Lower lobe of right lung (tissue), 2 donors: ENCODE measurements around the gene PLD1. TPM values are rescaled to one million over a fixed set of nuclear protein-coding genes. Genes with fewer than 3 reads are reported as not detected.

Experiments
- ATAC-seq, 2 donors: fragments of 200-7000 bp; cut with Tn5 transposase; one replicate each; pipeline ENCODE4 v1.9.1; 2020 to 2022; ENCODE audit warnings: mild to moderate bottlenecking in 2 of 2, moderate library complexity in 2 of 2
- DNase-seq: peaks from one replicate; pipeline ENCODE4 v3.0.0-alpha.2; 2020
- H3K27ac ChIP-seq: fragments of 200-600 bp; one replicate; pipeline ENCODE4 v1.8.0; 2022
- H3K27me3 ChIP-seq: fragments of 200-600 bp; one replicate; pipeline ENCODE4 v1.8.0; 2022; ENCODE audit warnings: low read depth
- H3K36me3 ChIP-seq: fragments of 200-600 bp; one replicate; pipeline ENCODE4 v1.8.0; 2022; ENCODE audit warnings: mild to moderate bottlenecking
- H3K4me1 ChIP-seq: fragments of 200-600 bp; one replicate; pipeline ENCODE4 v1.8.0; 2022
- H3K4me3 ChIP-seq: fragments of 200-600 bp; one replicate; pipeline ENCODE4 v1.8.0; 2022; ENCODE audit warnings: mild to moderate bottlenecking
- H3K9me3 ChIP-seq: fragments of 200-600 bp; one replicate; pipeline ENCODE4 v1.8.0; 2022
- CTCF ChIP-seq: fragments of 200-600 bp; IDR thresholded peaks from one replicate; pipeline ENCODE4 v1.8.0; 2022; ENCODE audit warnings: antibody characterized with exemption, mild to moderate bottlenecking
- intact Hi-C: fragments of 100-400 bp; cut with DNase I; formaldehyde crosslinking; loops from one replicate; pipeline ENCODE4 v1.11.0; 2022
- total RNA-seq: library from RNA; stranded (reverse); fragmentation: NEBNext Ultra II Directional; extraction: Animal tissue kit (Norgen Biotek cat#: 25700); gene quantifications from one replicate; pipeline ENCODE4 v1.2.1, GENCODE V29; 2021
- donor health status: DM: no; HTN: yes; CAD: no; lungs with severe emphysema.

PLD1 gene
- total RNA-seq, 1 donor from 2014 or later = 27.7 TPM

- intact Hi-C loops = no loop called here
- Histone ChIP-seq H3K4me3 (no peak overlapping the region), H3K27me3 (no peaks in the 10 kb centered on the region), H3K36me3 (no peaks in the 10 kb centered on the region), H3K9me3 (no peaks in the 10 kb centered on the region), H3K27ac (no peak overlapping the region), H3K4me1 (peaks cover 29% of the 10 kb centered on the region)
- no peak for TF ChIP-seq CTCF
- ATAC-seq (no peak), DNase-seq (no peak)
Observed at GRCh38 chr3:171845481-171846284, 35.4 kb upstream of the PLD1 start.

GRCh38 chr3:171844873-171845272 lies 34.6 kb upstream of the PLD1 start:
- intact Hi-C loops = no loop called here

GRCh38 chr3:171842864-171843518 lies 32.7 kb upstream of the PLD1 start, which contains the start of gene TMEM212:
TMEM212 (plus strand) TSS chr3:171843349; CDS start chr3:171843384, 35 bp downstream.
- H3K36me3 ChIP-seq = no peaks in the 10 kb centered on the region
- no peak for TF ChIP-seq CTCF
- no peaks in the 10 kb centered on the region for H3K27me3 ChIP-seq
- peak within 1 kb of the TSS; percentile 5 for H3K27ac ChIP-seq
- peak; percentile 38 to 56 for ATAC-seq
- H3K4me1 ChIP-seq = peaks cover 31% of the 10 kb centered on the region
- H3K4me3 ChIP-seq = no peak within 1 kb of the TSS
- intact Hi-C loops = no loop called here
- no peak for DNase-seq
- H3K9me3 ChIP-seq = no peaks in the 10 kb centered on the region

More at GRCh38 chr3:171844873-171845272, 34.6 kb upstream of the PLD1 start:
- H3K36me3 ChIP-seq = no peaks in the 10 kb centered on the region
- ATAC-seq (no peak), DNase-seq (no peak)
- H3K4me1 ChIP-seq = peaks cover 22% of the 10 kb centered on the region
- H3K4me3 ChIP-seq = no peak overlapping the region
- no peaks in the 10 kb centered on the region for H3K27me3 ChIP-seq
- TF ChIP-seq CTCF = no peak
- no peaks in the 10 kb centered on the region for H3K9me3 ChIP-seq
- H3K27ac ChIP-seq = no peak overlapping the region

GRCh38 chr3:171841620-171842000 lies 31.3 kb upstream of the PLD1 start:
- no peak overlapping the region for H3K4me3 ChIP-seq
- DNase-seq (no peak), ATAC-seq (no peak)
- H3K27me3 ChIP-seq = no peaks in the 10 kb centered on the region
- no peaks in the 10 kb centered on the region for H3K9me3 ChIP-seq
- H3K36me3 ChIP-seq = no peaks in the 10 kb centered on the region
- intact Hi-C loops = no loop called here
- no peak for TF ChIP-seq CTCF
- H3K4me1 ChIP-seq = peaks cover 35% of the 10 kb centered on the region
- H3K27ac ChIP-seq = no peak overlapping the region

- Histone ChIP-seq H3K4me3 (no peak overlapping the region), H3K27me3 (no peaks in the 10 kb centered on the region), H3K9me3 (no peaks in the 10 kb centered on the region), H3K27ac (no peak overlapping the region), H3K36me3 (no peaks in the 10 kb centered on the region), H3K4me1 (peaks cover 35% of the 10 kb centered on the region)
- no peak for TF ChIP-seq CTCF
- DNase-seq (no peak), ATAC-seq (peak in 1 of 2 donors; percentile 55)
- intact Hi-C loops = no loop called here
Observed at GRCh38 chr3:171840811-171841619, 30.7 kb upstream of the PLD1 start.
